Activated CD8-positive, alpha-beta T cell treated with anti-CD3 and anti-CD28 coated beads for 36 hours (primary cell): ENCODE results near the gene ZNF665. TPM values are rescaled to one million over a fixed set of nuclear protein-coding genes. Genes with fewer than 3 reads are reported as not detected.
"Not testable (repeated sequence)": the region's sequence is repeated elsewhere in the genome, so short reads cannot be mapped to it uniquely, and the experiment has no call there.

Experiments
- ATAC-seq: fragments of 200-7000 bp; cut with Tn5 transposase; one replicate; pipeline ENCODE4 v1.10.0; 2021; ENCODE audit warnings: mild to moderate bottlenecking, moderate library complexity
- CTCF ChIA-PET: fragments of 350-600 bp; sonication (Branson Sonifier 250); formaldehyde crosslinking; loops from one replicate; lab custom pipeline; 2021; ENCODE audit warnings: antibody characterized with exemption; lab: Charles Lee
- POLR2A ChIA-PET: fragments of 350-600 bp; sonication (Branson Sonifier 250); formaldehyde crosslinking; loops from one replicate; lab custom pipeline; 2021; ENCODE audit warnings: antibody characterized with exemption; lab: Charles Lee
- DNase-seq: peaks from one replicate; pipeline ENCODE4 v3.0.0-alpha.2; 2020
- H3K27ac Mint-ChIP-seq: one replicate; pipeline ENCODE4 v1.8.0; 2021; ENCODE audit warnings: mild to moderate bottlenecking, mixed read lengths
- H3K27me3 Mint-ChIP-seq: one replicate; pipeline ENCODE4 v1.8.0; 2021; ENCODE audit warnings: mixed read lengths
- H3K36me3 Mint-ChIP-seq: one replicate; pipeline ENCODE4 v1.8.0; 2021; ENCODE audit warnings: low read depth, mixed read lengths
- H3K4me1 Mint-ChIP-seq: one replicate; pipeline ENCODE4 v1.8.0; 2021; ENCODE audit warnings: low read depth, mixed read lengths
- H3K4me3 Mint-ChIP-seq: one replicate; pipeline ENCODE4 v1.8.0; 2021; ENCODE audit warnings: mild to moderate bottlenecking, moderate library complexity, mixed read lengths
- H3K9me3 Mint-ChIP-seq: one replicate; pipeline ENCODE4 v1.8.0; 2021; ENCODE audit warnings: mixed read lengths
- intact Hi-C: fragments of 100-400 bp; cut with micrococcal nuclease; formaldehyde crosslinking; loops from one replicate; pipeline ENCODE4 v1.10.0; 2022
- total RNA-seq, 2 experiments: library from RNA; stranded (reverse); gene quantifications; one replicate each; pipeline ENCODE4 v1.2.3, GENCODE V29; 2021
- TF ChIP-seq, protein P1 (sequence below): fragments of 200-600 bp; IDR thresholded peaks from one replicate; pipeline ENCODE4 v1.8.0; 2022; ENCODE audit warnings: antibody characterized with exemption, mild to moderate bottlenecking

ZNF665 gene
- total RNA-seq, 2 experiments from 2014 or later, result 7.5 to 9.3 TPM

GRCh38 chr19:53131727-53132126 is 61.4 kb downstream of the ZNF665 start:
- H3K27me3 Mint-ChIP-seq, result no peaks in the 10 kb centered on the region
- peaks cover 21% of the 10 kb centered on the region for H3K36me3 Mint-ChIP-seq
- DNase-seq (no peak), ATAC-seq (no peak)
- peak overlapping the region; percentile 76 for H3K4me3 Mint-ChIP-seq
- H3K9me3 Mint-ChIP-seq, result peaks cover 42% of the 10 kb centered on the region
- intact Hi-C loops, result loop anchor here (2.0 kb wide), 1 partner anchor 33 kb away; no protein-coding TSS in a partner anchor
- TF ChIP-seq, protein P1, sequence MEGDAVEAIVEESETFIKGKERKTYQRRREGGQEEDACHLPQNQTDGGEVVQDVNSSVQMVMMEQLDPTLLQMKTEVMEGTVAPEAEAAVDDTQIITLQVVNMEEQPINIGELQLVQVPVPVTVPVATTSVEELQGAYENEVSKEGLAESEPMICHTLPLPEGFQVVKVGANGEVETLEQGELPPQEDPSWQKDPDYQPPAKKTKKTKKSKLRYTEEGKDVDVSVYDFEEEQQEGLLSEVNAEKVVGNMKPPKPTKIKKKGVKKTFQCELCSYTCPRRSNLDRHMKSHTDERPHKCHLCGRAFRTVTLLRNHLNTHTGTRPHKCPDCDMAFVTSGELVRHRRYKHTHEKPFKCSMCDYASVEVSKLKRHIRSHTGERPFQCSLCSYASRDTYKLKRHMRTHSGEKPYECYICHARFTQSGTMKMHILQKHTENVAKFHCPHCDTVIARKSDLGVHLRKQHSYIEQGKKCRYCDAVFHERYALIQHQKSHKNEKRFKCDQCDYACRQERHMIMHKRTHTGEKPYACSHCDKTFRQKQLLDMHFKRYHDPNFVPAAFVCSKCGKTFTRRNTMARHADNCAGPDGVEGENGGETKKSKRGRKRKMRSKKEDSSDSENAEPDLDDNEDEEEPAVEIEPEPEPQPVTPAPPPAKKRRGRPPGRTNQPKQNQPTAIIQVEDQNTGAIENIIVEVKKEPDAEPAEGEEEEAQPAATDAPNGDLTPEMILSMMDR, result no peak
- H3K27ac Mint-ChIP-seq, result peak overlapping the region; percentile 68
- POLR2A ChIA-PET, result no interaction called here
- H3K4me1 Mint-ChIP-seq, result peaks cover 12% of the 10 kb centered on the region
- CTCF ChIA-PET, result no interaction called here

- ATAC-seq (no peak), DNase-seq (no peak)
- Mint-ChIP-seq H3K9me3 (peaks cover 38% of the 10 kb centered on the region), H3K27me3 (no peaks in the 10 kb centered on the region), H3K4me1 (peaks cover 12% of the 10 kb centered on the region), H3K4me3 (peak overlapping the region; percentile 76), H3K27ac (no peak overlapping the region), H3K36me3 (peaks cover 21% of the 10 kb centered on the region)
- ChIA-PET POLR2A (no interaction called here), CTCF (no interaction called here)
- TF ChIP-seq, protein P1, result no peak
- intact Hi-C loops, result loop anchor here (2.0 kb wide), 1 partner anchor 32 kb away; no protein-coding TSS in a partner anchor
These were observed 62.0 kb downstream of the ZNF665 start for GRCh38 chr19:53131085-53131590.

- Mint-ChIP-seq H3K4me1 (peaks cover 12% of the 10 kb centered on the region), H3K27ac (no peak overlapping the region), H3K27me3 (no peaks in the 10 kb centered on the region), H3K4me3 (no peak overlapping the region), H3K36me3 (peaks cover 21% of the 10 kb centered on the region), H3K9me3 (peaks cover 33% of the 10 kb centered on the region)
- CTCF ChIA-PET, result no interaction called here
- TF ChIP-seq, protein P1, result no peak
- no peak for DNase-seq
- POLR2A ChIA-PET, result no interaction called here
- no peak for ATAC-seq
- intact Hi-C loops, result loop anchor here (2.0 kb wide), 1 partner anchor 32 kb away; no protein-coding TSS in a partner anchor
These were observed 62.7 kb downstream of the ZNF665 start for GRCh38 chr19:53130506-53130905.

DNA sequence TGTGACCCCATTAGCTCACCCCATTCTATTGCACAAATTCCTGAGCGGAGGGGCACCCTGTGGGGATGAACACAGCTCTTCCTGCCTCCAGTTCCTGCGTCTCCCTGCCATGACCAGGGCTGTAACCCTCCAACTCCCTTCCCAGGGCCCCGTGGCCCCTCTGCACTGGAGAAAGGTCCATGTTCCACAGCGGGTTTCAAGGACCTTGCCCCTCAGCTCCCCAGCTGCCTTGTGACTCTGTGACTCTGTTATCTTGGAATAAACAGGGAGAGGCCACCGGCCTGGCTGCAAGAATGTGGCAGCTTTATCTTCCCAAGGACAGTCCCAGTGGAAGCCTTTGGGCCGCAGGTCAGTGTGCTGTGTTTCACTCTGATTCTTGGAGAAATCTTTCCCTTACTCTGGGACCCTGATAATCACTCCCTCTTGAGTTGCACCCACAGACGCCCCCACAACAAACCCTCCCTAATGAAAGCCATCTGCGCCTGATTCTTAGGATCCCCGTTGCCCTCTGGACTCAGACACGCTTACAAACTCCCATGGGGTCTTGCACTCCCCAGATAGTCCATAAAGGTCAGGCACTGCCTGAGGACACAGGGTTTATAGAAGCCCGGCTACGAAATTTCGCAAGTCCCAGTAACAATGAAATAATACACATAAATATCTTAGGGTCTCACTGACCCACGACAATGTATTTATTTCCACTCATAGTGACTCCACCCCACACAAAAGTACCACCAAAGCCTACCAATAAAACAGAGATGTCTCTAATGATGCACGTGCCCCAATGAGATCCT is 66.2 kb downstream of the ZNF665 start:
- Mint-ChIP-seq H3K9me3 (peaks cover 26% of the 10 kb centered on the region), H3K36me3 (peaks cover 36% of the 10 kb centered on the region)
- DNase-seq, H3K4me1 Mint-ChIP-seq, ATAC-seq, H3K4me3 Mint-ChIP-seq, intact Hi-C loops, H3K27me3 Mint-ChIP-seq, H3K27ac Mint-ChIP-seq, CTCF ChIA-PET: not testable (repeated sequence)
- POLR2A ChIA-PET, result interaction anchor here (0.6 kb wide), 1 partner anchor 488 kb away, joined by 3 read pairs; no protein-coding TSS in a partner anchor

DNA sequence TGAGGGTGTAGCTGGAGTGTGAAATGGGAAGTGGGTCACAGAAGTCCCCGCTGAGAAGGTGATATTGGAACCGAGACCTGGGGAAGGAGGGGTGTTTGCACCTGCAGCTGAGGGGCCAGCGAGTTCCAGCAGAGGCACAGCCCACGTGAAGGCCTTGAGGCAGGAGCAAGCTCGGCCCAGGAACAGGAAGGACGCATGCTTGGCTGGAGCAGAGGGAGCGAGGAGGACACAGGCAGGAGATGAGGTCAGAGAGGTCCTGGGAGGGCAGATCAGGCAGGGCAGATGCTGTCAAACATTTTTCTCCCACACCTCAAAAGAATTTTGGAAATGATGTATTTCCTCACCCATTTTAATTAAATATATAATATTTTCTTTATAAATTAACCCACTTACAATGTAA is 69.8 kb downstream of the ZNF665 start:
- no peak for DNase-seq
- ChIA-PET CTCF (no interaction called here), POLR2A (no interaction called here)
- no peaks in the 10 kb centered on the region for H3K4me1 Mint-ChIP-seq
- H3K9me3 Mint-ChIP-seq, result peaks cover 28% of the 10 kb centered on the region
- intact Hi-C loops, result no loop called here
- H3K27me3 Mint-ChIP-seq, result no peaks in the 10 kb centered on the region
- H3K4me3 Mint-ChIP-seq, result no peak overlapping the region
- H3K36me3 Mint-ChIP-seq, result peaks cover 43% of the 10 kb centered on the region
- no peak overlapping the region for H3K27ac Mint-ChIP-seq
- no peak for ATAC-seq
- TF ChIP-seq, protein P1, result no peak

Other genes with a start within 250 kb of the ZNF665 start
- gene ZNF816, start 230.5 kb downstream of the ZNF665 start, total RNA-seq, result 10 to 100 TPM; 10.2 to 12.6 TPM
- gene ERVV-1, start 179.4 kb downstream of the ZNF665 start, total RNA-seq, result not detected
- not detected for gene ERVV-2, start 148.6 kb downstream of the ZNF665 start, total RNA-seq
- 10 to 100 TPM; 48.0 to 50.0 TPM for gene ZNF160, start 89.9 kb downstream of the ZNF665 start, total RNA-seq
- 1 to 10 TPM; 3.1 to 3.7 TPM for gene ZNF415, start 60.4 kb downstream of the ZNF665 start, total RNA-seq
- gene ZNF347, start 34.3 kb downstream of the ZNF665 start, total RNA-seq, result 1 to 10 TPM; 6.6 to 8.2 TPM
- 1 to 10 TPM; 8.3 to 8.7 TPM for gene ZNF677, start 61.5 kb upstream of the ZNF665 start, total RNA-seq
- not detected for gene VN1R2, start 64.9 kb upstream of the ZNF665 start, total RNA-seq
- gene VN1R4, start 74.4 kb upstream of the ZNF665 start, total RNA-seq, result not detected
- gene ZNF845, start 140.4 kb upstream of the ZNF665 start, total RNA-seq, result 1 to 10 TPM; 5.5 to 5.6 TPM
- 10 to 100 TPM; 23.2 to 26.0 TPM for gene ZNF525, start 172.3 kb upstream of the ZNF665 start, total RNA-seq
- gene ZNF765, start 201.8 kb upstream of the ZNF665 start, total RNA-seq, result 10 to 100 TPM; 11.1 to 11.7 TPM
- 10 to 100 TPM; 14.0 to 14.1 TPM for gene ZNF761, start 238.6 kb upstream of the ZNF665 start, total RNA-seq